HepG2 (cell line): ENCODE data around the gene ATP7B. TPM values are rescaled to one million over a fixed set of nuclear protein-coding genes. Genes with fewer than 3 reads are reported as not detected.

Experiments used
- ADNP ChIP-seq: sonication (generic); formaldehyde crosslinking; IDR thresholded peaks from 2 replicates; pipeline ENCODE4 v1.4.0; 2020; ENCODE audit warnings: missing genetic modification reagents
- ATRX ChIP-seq: sonication (generic); formaldehyde crosslinking; IDR thresholded peaks from 2 replicates; pipeline ENCODE4 v1.4.0; 2020; ENCODE audit warnings: missing genetic modification reagents, borderline replicate concordance
- FOXJ3 ChIP-seq: sonication (generic); formaldehyde crosslinking; IDR thresholded peaks from 2 replicates; pipeline ENCODE4 v1.4.0; 2020; ENCODE audit warnings: missing genetic modification reagents, mild to moderate bottlenecking, borderline replicate concordance
- HDAC1 ChIP-seq: sonication (generic); formaldehyde crosslinking; IDR thresholded peaks from 2 replicates; pipeline ENCODE4 v1.5.1; 2020; ENCODE audit warnings: mild to moderate bottlenecking, missing genetic modification reagents
- HHEX ChIP-seq: IDR thresholded peaks from 2 replicates; pipeline ENCODE4 v1.6.1; 2016; ENCODE audit warnings: control low read depth
- ONECUT2 ChIP-seq: sonication (generic); formaldehyde crosslinking; IDR thresholded peaks from 2 replicates; pipeline ENCODE4 v1.4.0; 2020; ENCODE audit warnings: missing genetic modification reagents
- PRPF4 ChIP-seq: fragments of 200-400 bp; formaldehyde crosslinking; IDR thresholded peaks from 2 replicates; pipeline ENCODE4 v1.6.1; 2016; ENCODE audit warnings: low read length, low read depth; ENCODE audit not compliant: poor library complexity, severe bottlenecking
- ZNF318 ChIP-seq: sonication (generic); formaldehyde crosslinking; IDR thresholded peaks from 2 replicates; pipeline ENCODE4 v1.4.0; 2020; ENCODE audit warnings: mild to moderate bottlenecking, missing genetic modification reagents
- polyA plus RNA-seq, 8 experiments: library from polyadenylated mRNA; depleted of rRNA in 3 of 8; stranded (reverse) in 7 of 8; unstranded in 1 of 8; fragments of >200 nt; fragmentation: Illumina TruSeq in 4 of 8; extraction: Trizol in 4 of 8; gene quantifications; 2 replicates each; pipeline versions ENCODE4 v1.2.1 to v1.2.3, GENCODE V29; 2011 to 2016; ENCODE audit warnings: low read depth in 4 of 8, missing spikeins in 1 of 8, mixed read lengths in 1 of 8; ENCODE audit not compliant: insufficient read depth in 1 of 8
- total RNA-seq, 5 experiments: library from RNA; depleted of rRNA; stranded (reverse); fragments of >200 nt; fragmentation: Illumina TruSeq; extraction: Trizol; gene quantifications; 2 replicates each; pipeline ENCODE4 v1.2.3, GENCODE V29; 2016; ENCODE audit warnings: low read depth in 1 of 5
- TF ChIP-seq, protein P1 (sequence below): sonication (generic); formaldehyde crosslinking; IDR thresholded peaks from 2 replicates; pipeline ENCODE4 v1.5.1; 2020; ENCODE audit warnings: mild to moderate bottlenecking, moderate library complexity, missing genetic modification reagents
- TF ChIP-seq, protein P2 (sequence below): sonication (generic); formaldehyde crosslinking; IDR thresholded peaks from 2 replicates; pipeline ENCODE4 v1.4.0; 2020; ENCODE audit warnings: missing genetic modification reagents, mild to moderate bottlenecking, borderline replicate concordance
- TF ChIP-seq, protein P3 (sequence below): sonication (generic); formaldehyde crosslinking; conservative IDR thresholded peaks from 2 replicates; pipeline ENCODE4 v1.4.0; 2020; ENCODE audit warnings: mild to moderate bottlenecking, missing genetic modification reagents, moderate library complexity

ATP7B gene
- total and polyA plus RNA-seq, 2 of the 13 experiments (the other 11 are each of a cell fraction or from before 2014, with no cell fraction given), result 31.8 to 57.4 TPM

DNA sequence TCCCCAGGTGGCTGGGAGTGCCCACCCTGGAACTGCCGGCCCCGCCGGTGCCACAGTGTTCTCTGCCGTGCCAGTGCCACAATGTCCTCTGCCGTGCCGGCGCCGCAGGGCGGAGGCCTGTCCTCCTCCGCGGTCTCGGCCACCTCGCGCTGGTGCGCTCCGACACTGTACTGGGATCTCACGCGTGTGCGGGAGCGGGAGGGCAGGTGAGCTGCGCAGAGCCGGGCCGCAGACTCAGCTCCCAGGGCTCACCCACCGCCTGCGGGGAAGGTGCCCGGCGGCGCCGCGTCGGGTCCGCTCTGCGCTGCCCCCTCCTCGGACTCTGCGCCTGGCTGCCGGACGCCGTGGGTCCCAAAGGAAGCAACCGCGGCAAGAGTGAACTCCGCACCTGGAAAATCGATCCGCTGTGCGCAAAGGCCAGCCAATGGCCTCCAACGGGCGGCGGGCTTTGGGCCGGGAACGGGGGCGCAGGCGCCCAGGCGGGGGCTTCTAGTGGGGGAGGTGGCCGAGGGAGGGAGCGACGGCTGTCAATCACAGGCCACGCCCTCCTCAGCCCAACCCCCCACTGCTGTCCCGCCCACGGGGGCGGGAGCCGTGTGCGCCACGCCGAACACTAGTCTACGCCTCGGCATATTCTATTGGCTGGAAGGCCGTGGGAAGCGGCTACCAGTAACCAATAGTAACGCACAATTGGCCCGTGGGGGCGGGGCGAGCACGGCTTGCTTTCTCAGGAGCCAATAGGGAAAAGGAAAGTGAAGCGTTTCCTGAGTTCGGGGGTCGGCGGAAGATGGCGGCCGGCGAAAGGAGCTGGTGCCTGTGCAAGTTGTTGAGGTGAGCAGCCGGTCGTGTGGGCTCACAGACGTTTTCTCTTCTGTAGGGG is 622 bp upstream of the ATP7B start, which contains the start of gene ALG11 (continued):
- TF ChIP-seq ZNF318 (CRISPR knock-in tag) (peak; percentile 76; the same call in 1 of the 2 replicates), PRPF4 (no peak), HDAC1 (peak; percentile 97), ATRX (no peak), ONECUT2 (CRISPR knock-in tag) (peak; percentile 100), FOXJ3 (CRISPR knock-in tag) (no peak; the same call in 1 of the 2 replicates), ADNP (no peak), HHEX (CRISPR knock-in tag) (no peak; the same call in 1 of the 2 replicates)
- TF ChIP-seq, protein P1, sequence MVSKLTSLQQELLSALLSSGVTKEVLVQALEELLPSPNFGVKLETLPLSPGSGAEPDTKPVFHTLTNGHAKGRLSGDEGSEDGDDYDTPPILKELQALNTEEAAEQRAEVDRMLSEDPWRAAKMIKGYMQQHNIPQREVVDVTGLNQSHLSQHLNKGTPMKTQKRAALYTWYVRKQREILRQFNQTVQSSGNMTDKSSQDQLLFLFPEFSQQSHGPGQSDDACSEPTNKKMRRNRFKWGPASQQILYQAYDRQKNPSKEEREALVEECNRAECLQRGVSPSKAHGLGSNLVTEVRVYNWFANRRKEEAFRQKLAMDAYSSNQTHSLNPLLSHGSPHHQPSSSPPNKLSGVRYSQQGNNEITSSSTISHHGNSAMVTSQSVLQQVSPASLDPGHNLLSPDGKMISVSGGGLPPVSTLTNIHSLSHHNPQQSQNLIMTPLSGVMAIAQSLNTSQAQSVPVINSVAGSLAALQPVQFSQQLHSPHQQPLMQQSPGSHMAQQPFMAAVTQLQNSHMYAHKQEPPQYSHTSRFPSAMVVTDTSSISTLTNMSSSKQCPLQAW (CRISPR knock-in tag), result peak; percentile 90
- TF ChIP-seq, protein P2, sequence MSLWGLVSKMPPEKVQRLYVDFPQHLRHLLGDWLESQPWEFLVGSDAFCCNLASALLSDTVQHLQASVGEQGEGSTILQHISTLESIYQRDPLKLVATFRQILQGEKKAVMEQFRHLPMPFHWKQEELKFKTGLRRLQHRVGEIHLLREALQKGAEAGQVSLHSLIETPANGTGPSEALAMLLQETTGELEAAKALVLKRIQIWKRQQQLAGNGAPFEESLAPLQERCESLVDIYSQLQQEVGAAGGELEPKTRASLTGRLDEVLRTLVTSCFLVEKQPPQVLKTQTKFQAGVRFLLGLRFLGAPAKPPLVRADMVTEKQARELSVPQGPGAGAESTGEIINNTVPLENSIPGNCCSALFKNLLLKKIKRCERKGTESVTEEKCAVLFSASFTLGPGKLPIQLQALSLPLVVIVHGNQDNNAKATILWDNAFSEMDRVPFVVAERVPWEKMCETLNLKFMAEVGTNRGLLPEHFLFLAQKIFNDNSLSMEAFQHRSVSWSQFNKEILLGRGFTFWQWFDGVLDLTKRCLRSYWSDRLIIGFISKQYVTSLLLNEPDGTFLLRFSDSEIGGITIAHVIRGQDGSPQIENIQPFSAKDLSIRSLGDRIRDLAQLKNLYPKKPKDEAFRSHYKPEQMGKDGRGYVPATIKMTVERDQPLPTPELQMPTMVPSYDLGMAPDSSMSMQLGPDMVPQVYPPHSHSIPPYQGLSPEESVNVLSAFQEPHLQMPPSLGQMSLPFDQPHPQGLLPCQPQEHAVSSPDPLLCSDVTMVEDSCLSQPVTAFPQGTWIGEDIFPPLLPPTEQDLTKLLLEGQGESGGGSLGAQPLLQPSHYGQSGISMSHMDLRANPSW (CRISPR knock-in tag), result no peak; the same call in 1 of the 2 replicates
- TF ChIP-seq, protein P3, sequence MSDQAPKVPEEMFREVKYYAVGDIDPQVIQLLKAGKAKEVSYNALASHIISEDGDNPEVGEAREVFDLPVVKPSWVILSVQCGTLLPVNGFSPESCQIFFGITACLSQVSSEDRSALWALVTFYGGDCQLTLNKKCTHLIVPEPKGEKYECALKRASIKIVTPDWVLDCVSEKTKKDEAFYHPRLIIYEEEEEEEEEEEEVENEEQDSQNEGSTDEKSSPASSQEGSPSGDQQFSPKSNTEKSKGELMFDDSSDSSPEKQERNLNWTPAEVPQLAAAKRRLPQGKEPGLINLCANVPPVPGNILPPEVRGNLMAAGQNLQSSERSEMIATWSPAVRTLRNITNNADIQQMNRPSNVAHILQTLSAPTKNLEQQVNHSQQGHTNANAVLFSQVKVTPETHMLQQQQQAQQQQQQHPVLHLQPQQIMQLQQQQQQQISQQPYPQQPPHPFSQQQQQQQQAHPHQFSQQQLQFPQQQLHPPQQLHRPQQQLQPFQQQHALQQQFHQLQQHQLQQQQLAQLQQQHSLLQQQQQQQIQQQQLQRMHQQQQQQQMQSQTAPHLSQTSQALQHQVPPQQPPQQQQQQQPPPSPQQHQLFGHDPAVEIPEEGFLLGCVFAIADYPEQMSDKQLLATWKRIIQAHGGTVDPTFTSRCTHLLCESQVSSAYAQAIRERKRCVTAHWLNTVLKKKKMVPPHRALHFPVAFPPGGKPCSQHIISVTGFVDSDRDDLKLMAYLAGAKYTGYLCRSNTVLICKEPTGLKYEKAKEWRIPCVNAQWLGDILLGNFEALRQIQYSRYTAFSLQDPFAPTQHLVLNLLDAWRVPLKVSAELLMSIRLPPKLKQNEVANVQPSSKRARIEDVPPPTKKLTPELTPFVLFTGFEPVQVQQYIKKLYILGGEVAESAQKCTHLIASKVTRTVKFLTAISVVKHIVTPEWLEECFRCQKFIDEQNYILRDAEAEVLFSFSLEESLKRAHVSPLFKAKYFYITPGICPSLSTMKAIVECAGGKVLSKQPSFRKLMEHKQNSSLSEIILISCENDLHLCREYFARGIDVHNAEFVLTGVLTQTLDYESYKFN (CRISPR knock-in tag), result peak; percentile 100
